Measurements from ENCODE around the gene ZNF277.

DNA sequence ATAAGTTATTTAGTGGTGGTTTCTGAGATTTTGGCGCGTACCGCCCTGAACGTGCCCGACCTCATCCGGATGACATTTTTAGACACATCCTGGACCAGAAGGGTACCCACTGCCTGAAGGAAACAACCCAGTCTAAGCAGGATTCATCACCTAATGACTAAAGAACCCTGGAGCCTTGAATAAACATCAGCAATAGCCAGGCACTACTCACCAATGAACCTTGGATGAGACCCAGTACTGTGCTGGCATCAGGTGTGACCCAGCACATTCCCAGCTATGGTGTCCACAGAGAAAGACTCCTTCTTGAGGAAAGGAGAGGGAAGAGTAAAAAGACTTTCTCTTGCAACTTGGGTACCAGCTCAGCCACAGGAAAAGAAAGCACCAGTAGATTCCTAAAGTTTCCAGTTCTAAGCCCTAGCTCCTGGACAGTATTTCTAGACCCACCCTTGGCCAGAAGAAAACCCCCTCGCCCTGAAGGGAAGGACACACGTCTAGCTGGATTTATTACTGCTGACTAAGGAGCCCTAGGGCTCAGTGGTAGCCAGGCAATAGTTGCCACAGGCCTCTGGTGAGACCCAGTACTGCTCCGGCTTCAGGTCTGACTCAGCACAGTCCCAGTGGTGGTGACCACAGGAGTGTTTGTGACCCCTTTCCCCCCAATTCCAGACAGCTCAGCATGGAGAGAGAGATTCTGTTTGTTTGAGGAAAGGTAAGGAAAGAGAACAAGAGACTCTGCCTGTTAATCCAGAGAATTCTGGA lies 32.5 kb downstream of the ZNF277 start:
- TF ChIP-seq, protein P1, sequence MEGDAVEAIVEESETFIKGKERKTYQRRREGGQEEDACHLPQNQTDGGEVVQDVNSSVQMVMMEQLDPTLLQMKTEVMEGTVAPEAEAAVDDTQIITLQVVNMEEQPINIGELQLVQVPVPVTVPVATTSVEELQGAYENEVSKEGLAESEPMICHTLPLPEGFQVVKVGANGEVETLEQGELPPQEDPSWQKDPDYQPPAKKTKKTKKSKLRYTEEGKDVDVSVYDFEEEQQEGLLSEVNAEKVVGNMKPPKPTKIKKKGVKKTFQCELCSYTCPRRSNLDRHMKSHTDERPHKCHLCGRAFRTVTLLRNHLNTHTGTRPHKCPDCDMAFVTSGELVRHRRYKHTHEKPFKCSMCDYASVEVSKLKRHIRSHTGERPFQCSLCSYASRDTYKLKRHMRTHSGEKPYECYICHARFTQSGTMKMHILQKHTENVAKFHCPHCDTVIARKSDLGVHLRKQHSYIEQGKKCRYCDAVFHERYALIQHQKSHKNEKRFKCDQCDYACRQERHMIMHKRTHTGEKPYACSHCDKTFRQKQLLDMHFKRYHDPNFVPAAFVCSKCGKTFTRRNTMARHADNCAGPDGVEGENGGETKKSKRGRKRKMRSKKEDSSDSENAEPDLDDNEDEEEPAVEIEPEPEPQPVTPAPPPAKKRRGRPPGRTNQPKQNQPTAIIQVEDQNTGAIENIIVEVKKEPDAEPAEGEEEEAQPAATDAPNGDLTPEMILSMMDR (IDR thresholded peaks at IDR 0.05; ENCODE audit: extremely low read depth in 1 of 2, insufficient read depth in 1 of 2, low read depth in 1 of 2, low read length in 2 of 2) = no peak
- TF ChIP-seq POLR2AphosphoS5 (IDR thresholded peaks at IDR 0.05; ENCODE audit: insufficient read depth, low read depth, low read length) = no peak

Data from endothelial cell of umbilical vein (primary cell).